Measurements from ENCODE around the gene DIAPH2. TPM values are rescaled to one million over a fixed set of nuclear protein-coding genes. Genes with fewer than 3 reads are reported as not detected.

The DIAPH2 gene
- total RNA-seq, 5 donors from 2014 or later (not counting 1 experiment from before 2014, with no cell fraction given): 8.4 to 15.3 (median 10.8) TPM

DNA sequence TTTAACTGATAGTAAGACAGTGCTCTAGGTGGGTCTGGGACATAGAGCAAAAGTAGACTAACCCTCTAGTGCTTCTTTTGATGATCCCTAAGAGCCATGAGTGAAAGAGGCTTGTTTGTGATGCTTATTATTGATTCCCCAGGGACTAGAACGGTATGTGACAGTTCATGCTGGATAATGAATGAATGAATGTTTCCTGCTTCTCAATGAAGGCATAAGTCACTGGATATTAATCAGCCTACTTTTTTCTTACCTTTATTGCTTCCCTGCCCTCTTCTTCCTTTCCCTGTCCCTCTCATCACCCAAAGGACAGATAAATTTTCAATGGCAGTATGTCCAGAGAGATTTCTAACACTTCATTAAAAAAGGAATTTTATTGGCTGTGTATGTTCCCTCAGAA, 685.3 kb downstream of the DIAPH2 start:
- Histone ChIP-seq H3K9me3 (no peaks in the 10 kb centered on the region), H3K36me3 (ENCODE audit: control insufficient read depth in 2 of 2, extremely low read depth in 1 of 2, insufficient read depth in 1 of 2, low read length in 1 of 2) (no peaks in the 10 kb centered on the region), H3K4me3 (ENCODE audit: control insufficient read depth in 1 of 2, extremely low read depth in 1 of 2, low read length in 1 of 2) (no peak overlapping the region), H3K4me1 (ENCODE audit: control insufficient read depth in 1 of 2, extremely low read depth in 1 of 2, insufficient read depth in 2 of 2, low read length in 2 of 2) (no peaks in the 10 kb centered on the region), H3K27me3 (replicated peaks in 1 of 2; ENCODE audit: control insufficient read depth in 2 of 2, extremely low read depth in 1 of 2, insufficient read depth in 2 of 2, low read length in 1 of 2) (no peaks in the 10 kb centered on the region), H3K27ac (ENCODE audit: low read length) (no peak overlapping the region)
- no peak for DNase-seq
- no CpG with 5 or more reads among the region's 1 CpG for WGBS (ENCODE audit: insufficient coverage)
- ATAC-seq (replicated peaks in 1 of 4): no peak
- Mint-ChIP-seq H3K9me3 (no peaks in the 10 kb centered on the region), H3K27me3 (peaks cover 0 to 3% of the 10 kb centered on the region in 2 donors), H3K4me1 (no peaks in the 10 kb centered on the region), H3K4me3 (no peak overlapping the region), H3K36me3 (peaks cover 13% of the 10 kb centered on the region), H3K27ac (no peak overlapping the region)
- POLR2A ChIA-PET: no interaction called here
- CTCF ChIA-PET: no interaction called here

DNA sequence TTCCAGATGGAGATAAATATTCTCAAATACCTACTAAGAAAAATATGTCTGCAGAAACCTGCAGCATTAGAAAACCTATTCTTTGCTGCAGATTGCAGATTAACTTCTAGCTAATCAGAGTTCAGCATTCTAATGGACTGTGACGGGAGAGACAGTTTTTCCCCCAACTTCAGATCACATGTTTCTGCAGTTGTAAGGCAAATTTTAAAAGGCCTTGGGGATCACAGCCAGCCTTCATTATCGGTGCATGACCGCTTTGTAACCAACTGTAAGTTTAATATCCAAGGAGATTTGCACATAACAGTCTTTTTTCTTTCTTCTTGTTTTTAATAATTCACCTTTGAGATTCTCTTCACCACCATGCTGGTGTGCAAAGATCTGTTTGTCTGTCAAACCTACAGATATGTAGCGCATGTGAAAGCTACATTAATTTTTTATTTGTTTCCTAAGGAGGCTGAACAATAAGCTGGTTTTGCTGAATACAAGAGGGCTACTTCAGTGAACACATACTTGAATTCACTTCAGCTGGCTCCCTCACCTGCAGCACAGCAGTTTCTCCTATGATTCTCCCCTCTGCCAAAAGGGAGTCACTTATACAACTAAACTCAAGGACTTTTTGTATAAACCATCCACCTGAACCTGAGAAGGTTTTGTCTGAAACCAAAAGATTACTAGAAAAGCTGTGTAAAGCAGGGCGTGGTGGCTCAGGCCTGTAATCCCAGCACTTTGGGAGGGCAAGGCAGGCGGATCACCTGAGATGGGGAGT, 687.5 kb downstream of the DIAPH2 start:
- Histone ChIP-seq H3K4me1 (ENCODE audit: control insufficient read depth in 1 of 2, extremely low read depth in 1 of 2, insufficient read depth in 2 of 2, low read length in 2 of 2) (no peaks in the 10 kb centered on the region), H3K27ac (ENCODE audit: low read length) (no peak overlapping the region), H3K36me3 (ENCODE audit: control insufficient read depth in 2 of 2, extremely low read depth in 1 of 2, insufficient read depth in 1 of 2, low read length in 1 of 2) (no peaks in the 10 kb centered on the region), H3K4me3 (ENCODE audit: control insufficient read depth in 1 of 2, extremely low read depth in 1 of 2, low read length in 1 of 2) (no peak overlapping the region), H3K9me3 (no peaks in the 10 kb centered on the region), H3K27me3 (replicated peaks in 1 of 2; ENCODE audit: control insufficient read depth in 2 of 2, extremely low read depth in 1 of 2, insufficient read depth in 2 of 2, low read length in 1 of 2) (no peaks in the 10 kb centered on the region)
- WGBS (ENCODE audit: insufficient coverage): no CpG with 5 or more reads among the region's 6 CpGs
- POLR2A ChIA-PET: interaction anchor here in 1 of 2 donors (0.7 kb wide), 3 partner anchors 10 to 134 kb away, joined by 3 to 4 read pairs (median 4); no protein-coding TSS in a partner anchor
- CTCF ChIA-PET: no interaction called here
- H3K9me3 Mint-ChIP-seq: no peaks in the 10 kb centered on the region
- no peaks in the 10 kb centered on the region for H3K4me1 Mint-ChIP-seq
- no peak overlapping the region for H3K4me3 Mint-ChIP-seq
- peaks cover 0 to 3% of the 10 kb centered on the region in 2 donors for H3K27me3 Mint-ChIP-seq
- H3K36me3 Mint-ChIP-seq: peaks cover 10% of the 10 kb centered on the region
- no peak overlapping the region for H3K27ac Mint-ChIP-seq
- ATAC-seq (replicated peaks in 1 of 4): no peak
- no peak for DNase-seq

DNA sequence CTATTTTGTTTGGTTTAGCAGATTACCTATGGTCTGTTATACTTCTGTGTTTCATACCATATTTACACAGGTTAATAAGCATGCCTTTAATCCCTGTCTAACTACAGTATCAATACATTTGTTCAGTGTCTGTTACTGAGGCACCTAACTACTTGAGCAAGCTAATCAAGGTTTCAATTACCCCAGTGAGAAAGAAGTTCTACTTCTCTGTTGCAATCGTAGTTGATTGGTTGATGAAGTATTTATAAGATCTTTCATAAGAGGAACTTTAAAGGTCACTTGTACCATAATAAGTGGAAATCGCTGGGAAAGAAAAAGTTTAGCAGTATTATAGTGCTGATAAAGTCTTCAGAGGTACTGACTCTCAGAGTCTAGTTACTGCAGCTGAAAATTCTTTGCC, 689.6 kb downstream of the DIAPH2 start:
- CTCF ChIA-PET: no interaction called here
- 80% methylated on average over 1 of the region's 2 CpGs for WGBS (ENCODE audit: insufficient coverage)
- no peak overlapping the region for H3K27ac Mint-ChIP-seq
- no peaks in the 10 kb centered on the region for H3K27me3 ChIP-seq (replicated peaks in 1 of 2; ENCODE audit: control insufficient read depth in 2 of 2, extremely low read depth in 1 of 2, insufficient read depth in 2 of 2, low read length in 1 of 2)
- POLR2A ChIA-PET: no interaction called here
- H3K36me3 Mint-ChIP-seq: peaks cover 8% of the 10 kb centered on the region
- no peak for ATAC-seq (replicated peaks in 1 of 4)
- no peaks in the 10 kb centered on the region for H3K4me1 Mint-ChIP-seq
- H3K9me3 Mint-ChIP-seq: no peaks in the 10 kb centered on the region
- H3K27me3 Mint-ChIP-seq: peaks cover 0 to 3% of the 10 kb centered on the region in 2 donors
- H3K27ac ChIP-seq (ENCODE audit: low read length): no peak overlapping the region
- no peaks in the 10 kb centered on the region for H3K36me3 ChIP-seq (ENCODE audit: control insufficient read depth in 2 of 2, extremely low read depth in 1 of 2, insufficient read depth in 1 of 2, low read length in 1 of 2)
- no peaks in the 10 kb centered on the region for H3K9me3 ChIP-seq
- no peak overlapping the region for H3K4me3 Mint-ChIP-seq
- no peaks in the 10 kb centered on the region for H3K4me1 ChIP-seq (ENCODE audit: control insufficient read depth in 1 of 2, extremely low read depth in 1 of 2, insufficient read depth in 2 of 2, low read length in 2 of 2)
- no peak overlapping the region for H3K4me3 ChIP-seq (ENCODE audit: control insufficient read depth in 1 of 2, extremely low read depth in 1 of 2, low read length in 1 of 2)
- no peak for DNase-seq

DNA sequence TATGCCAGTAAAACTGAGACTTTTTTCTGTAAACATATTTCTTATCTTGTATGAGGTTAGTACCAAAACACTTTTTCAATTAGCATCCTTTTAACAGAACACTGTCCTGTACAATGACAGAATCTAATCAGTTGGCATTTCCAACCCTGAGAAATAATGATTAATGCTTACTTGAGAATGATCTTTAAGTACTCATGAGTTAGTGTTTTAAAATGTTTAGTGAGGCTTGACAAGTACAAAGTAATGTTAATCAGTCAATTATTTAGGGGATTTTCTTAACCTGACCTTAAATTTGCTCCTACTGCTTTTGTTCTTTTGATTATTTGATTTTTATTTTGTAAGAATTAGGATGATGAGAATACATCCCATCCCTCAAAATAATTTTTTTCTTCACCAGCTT, 695.6 kb downstream of the DIAPH2 start:
- no peaks in the 10 kb centered on the region for H3K9me3 ChIP-seq
- H3K4me1 ChIP-seq (ENCODE audit: control insufficient read depth in 1 of 2, extremely low read depth in 1 of 2, insufficient read depth in 2 of 2, low read length in 2 of 2): no peaks in the 10 kb centered on the region
- no peaks in the 10 kb centered on the region for H3K36me3 ChIP-seq (ENCODE audit: control insufficient read depth in 2 of 2, extremely low read depth in 1 of 2, insufficient read depth in 1 of 2, low read length in 1 of 2)
- Mint-ChIP-seq H3K4me3 (no peak overlapping the region), H3K36me3 (peaks cover 14% of the 10 kb centered on the region), H3K27me3 (peaks cover 0 to 3% of the 10 kb centered on the region in 2 donors), H3K4me1 (no peaks in the 10 kb centered on the region), H3K27ac (no peak overlapping the region), H3K9me3 (no peaks in the 10 kb centered on the region)
- CTCF ChIA-PET: no interaction called here
- no peaks in the 10 kb centered on the region for H3K27me3 ChIP-seq (replicated peaks in 1 of 2; ENCODE audit: control insufficient read depth in 2 of 2, extremely low read depth in 1 of 2, insufficient read depth in 2 of 2, low read length in 1 of 2)
- POLR2A ChIA-PET: interaction anchor here in 1 of 2 donors (0.6 kb wide), 1 partner anchor 540 kb away, joined by 3 read pairs; no protein-coding TSS in a partner anchor
- H3K4me3 ChIP-seq (ENCODE audit: control insufficient read depth in 1 of 2, extremely low read depth in 1 of 2, low read length in 1 of 2): no peak overlapping the region
- DNase-seq: no peak
- no peak for ATAC-seq (replicated peaks in 1 of 4)
- H3K27ac ChIP-seq (ENCODE audit: low read length): no peak overlapping the region

DNA sequence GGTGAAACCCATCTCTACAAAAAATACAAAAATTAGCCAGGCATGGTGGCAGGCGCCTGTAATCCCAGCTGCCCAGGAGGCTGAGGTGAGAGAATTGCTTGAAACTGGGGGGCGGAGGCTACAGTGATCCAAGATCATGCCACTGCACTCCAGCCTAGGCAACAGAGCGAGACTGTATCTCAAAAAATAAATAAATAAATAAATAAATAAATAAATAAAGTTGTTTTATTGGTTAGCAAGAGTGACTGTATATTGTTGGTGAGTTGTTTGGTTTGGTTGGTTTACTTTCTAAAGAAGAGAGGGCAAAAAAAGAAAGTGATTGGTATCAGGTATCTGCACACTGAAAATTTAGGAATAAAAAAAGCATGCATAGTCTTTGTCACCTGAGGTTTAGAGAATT, 700.0 kb downstream of the DIAPH2 start:
- Mint-ChIP-seq H3K4me3 (no peak overlapping the region), H3K36me3 (peaks cover 31% of the 10 kb centered on the region), H3K4me1 (no peaks in the 10 kb centered on the region), H3K27ac (no peak overlapping the region), H3K27me3 (peaks cover 0 to 3% of the 10 kb centered on the region in 2 donors), H3K9me3 (no peaks in the 10 kb centered on the region)
- no peaks in the 10 kb centered on the region for H3K27me3 ChIP-seq (replicated peaks in 1 of 2; ENCODE audit: control insufficient read depth in 2 of 2, extremely low read depth in 1 of 2, insufficient read depth in 2 of 2, low read length in 1 of 2)
- H3K4me1 ChIP-seq (ENCODE audit: control insufficient read depth in 1 of 2, extremely low read depth in 1 of 2, insufficient read depth in 2 of 2, low read length in 2 of 2): no peaks in the 10 kb centered on the region
- WGBS (ENCODE audit: insufficient coverage): no CpG with 5 or more reads among the region's 3 CpGs
- no peaks in the 10 kb centered on the region for H3K36me3 ChIP-seq (ENCODE audit: control insufficient read depth in 2 of 2, extremely low read depth in 1 of 2, insufficient read depth in 1 of 2, low read length in 1 of 2)
- no peaks in the 10 kb centered on the region for H3K9me3 ChIP-seq
- ChIA-PET POLR2A (no interaction called here), CTCF (no interaction called here)
- no peak overlapping the region for H3K4me3 ChIP-seq (ENCODE audit: control insufficient read depth in 1 of 2, extremely low read depth in 1 of 2, low read length in 1 of 2)
- no peak for ATAC-seq (replicated peaks in 1 of 4)
- no peak for DNase-seq
- H3K27ac ChIP-seq (ENCODE audit: low read length): no peak overlapping the region

DNA sequence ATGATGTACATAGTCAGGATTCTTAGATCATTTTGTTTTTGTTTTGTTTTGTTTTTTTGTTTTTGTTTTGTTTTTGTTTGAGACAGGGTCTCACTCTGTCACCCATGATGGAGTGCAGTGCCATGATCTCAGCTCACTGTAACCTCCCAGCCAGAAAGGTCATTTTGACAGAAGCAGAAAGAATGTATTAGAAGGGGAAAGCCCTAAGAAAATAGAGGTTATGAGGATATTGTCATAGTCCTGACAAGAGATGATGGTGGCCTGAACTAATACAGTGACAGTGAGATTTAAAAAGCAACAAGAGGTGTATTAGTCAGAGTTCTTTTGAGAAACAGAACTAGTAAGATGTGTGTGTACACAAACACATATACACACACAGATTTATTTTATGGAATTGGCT, 702.4 kb downstream of the DIAPH2 start:
- Mint-ChIP-seq H3K27me3 (peaks cover 0 to 3% of the 10 kb centered on the region in 2 donors), H3K27ac (no peak overlapping the region), H3K4me1 (no peaks in the 10 kb centered on the region), H3K9me3 (no peaks in the 10 kb centered on the region), H3K36me3 (peaks cover 31% of the 10 kb centered on the region), H3K4me3 (no peak overlapping the region)
- Histone ChIP-seq H3K4me1 (ENCODE audit: control insufficient read depth in 1 of 2, extremely low read depth in 1 of 2, insufficient read depth in 2 of 2, low read length in 2 of 2) (no peaks in the 10 kb centered on the region), H3K9me3 (no peaks in the 10 kb centered on the region), H3K36me3 (ENCODE audit: control insufficient read depth in 2 of 2, extremely low read depth in 1 of 2, insufficient read depth in 1 of 2, low read length in 1 of 2) (no peaks in the 10 kb centered on the region), H3K27me3 (replicated peaks in 1 of 2; ENCODE audit: control insufficient read depth in 2 of 2, extremely low read depth in 1 of 2, insufficient read depth in 2 of 2, low read length in 1 of 2) (no peaks in the 10 kb centered on the region), H3K4me3 (ENCODE audit: control insufficient read depth in 1 of 2, extremely low read depth in 1 of 2, low read length in 1 of 2) (no peak overlapping the region), H3K27ac (ENCODE audit: low read length) (no peak overlapping the region)
- ChIA-PET CTCF (no interaction called here), POLR2A (no interaction called here)
- no peak for DNase-seq
- ATAC-seq (replicated peaks in 1 of 4): no peak
